ENCODE results near the gene AGFG2.
A peak's percentile ranks its signal among the peaks of the same experiment; 100 is the strongest.

The AGFG2 gene

GRCh38 chr7:100585511-100586265 lies 46.7 kb downstream of the AGFG2 start, which contains the start of gene LRCH4:
Gene LRCH4, minus strand, starts transcription at chr7:100586129. Its CDS starts 29 bp downstream, at chr7:100586100.
- peak; percentile 32 to 56 for DNase-seq (ENCODE audit: low read depth in 2 of 2)

- DNase-seq (ENCODE audit: low read depth in 2 of 2) = peak; percentile 96 to 97
Measured at GRCh38 chr7:100586266-100587025, 47.4 kb downstream of the AGFG2 start, which contains the start of gene FBXO24. Gene FBXO24, plus strand, starts transcription at chr7:100586328. Its CDS starts 298 bp downstream, at chr7:100586626.

- no peak for DNase-seq (ENCODE audit: low read depth in 2 of 2)
Measured at GRCh38 chr7:100588438-100588837, 49.4 kb downstream of the AGFG2 start.

- DNase-seq (ENCODE audit: low read depth in 2 of 2) = no peak
Measured at GRCh38 chr7:100589341-100589947, 50.4 kb downstream of the AGFG2 start.

- DNase-seq (ENCODE audit: low read depth in 2 of 2) = no peak
Measured at GRCh38 chr7:100590077-100590737, 51.2 kb downstream of the AGFG2 start.

GRCh38 chr7:100591596-100591995 lies 52.6 kb downstream of the AGFG2 start:
- no peak for DNase-seq (ENCODE audit: low read depth in 2 of 2)

GRCh38 chr7:100595188-100595587 lies 56.2 kb downstream of the AGFG2 start:
- DNase-seq (ENCODE audit: low read depth in 2 of 2) = no peak

GRCh38 chr7:100598425-100598824 lies 59.4 kb downstream of the AGFG2 start:
- no peak for DNase-seq (ENCODE audit: low read depth in 2 of 2)

- DNase-seq (ENCODE audit: low read depth in 2 of 2) = no peak
Measured at GRCh38 chr7:100599911-100600729, 61.1 kb downstream of the AGFG2 start.

GRCh38 chr7:100600730-100601038 lies 61.7 kb downstream of the AGFG2 start:
- DNase-seq (ENCODE audit: low read depth in 2 of 2) = no peak

- no peak for DNase-seq (ENCODE audit: low read depth in 2 of 2)
Measured at GRCh38 chr7:100602889-100603725, 64.1 kb downstream of the AGFG2 start.

- DNase-seq (ENCODE audit: low read depth in 2 of 2) = no peak
Measured at GRCh38 chr7:100603726-100604027, 64.7 kb downstream of the AGFG2 start.

- peak; percentile 54 to 65 for DNase-seq (ENCODE audit: low read depth in 2 of 2)
Measured at GRCh38 chr7:100604028-100604975, 65.3 kb downstream of the AGFG2 start.

GRCh38 chr7:100604976-100605911 lies 66.2 kb downstream of the AGFG2 start:
- no peak for DNase-seq (ENCODE audit: low read depth in 2 of 2)

- DNase-seq (ENCODE audit: low read depth in 2 of 2) = no peak
Measured at GRCh38 chr7:100606313-100606712, 67.3 kb downstream of the AGFG2 start.

- DNase-seq (ENCODE audit: low read depth in 2 of 2) = no peak
Measured at GRCh38 chr7:100607111-100607510, 68.1 kb downstream of the AGFG2 start.

GRCh38 chr7:100609958-100610357 lies 71.0 kb downstream of the AGFG2 start:
- DNase-seq (ENCODE audit: low read depth in 2 of 2) = no peak

Measured in stimulated activated CD4-positive, alpha-beta T cell treated with anti-CD3 and anti-CD28 coated beads, Interleukin-1b, Interleukin-23, amount 100 ng/mL, for 4 hours (primary cell).